Measurements from ENCODE around the gene DLGAP1.

GRCh38 chr18:4444306-4444705 lies 10.8 kb downstream of the DLGAP1 start:
- TF ChIP-seq CTCF (IDR thresholded peaks at IDR 0.05) (no peak; the same call in 1 of the 2 replicates), ZFX (IDR thresholded peaks at IDR 0.05; ENCODE audit: borderline replicate concordance) (no peak)
